GM12878 (cell line): ENCODE measurements around the gene SWSAP1. TPM values are rescaled to one million over a fixed set of nuclear protein-coding genes. Genes with fewer than 3 reads are reported as not detected.

Experiments used
- ASH2L ChIP-seq: fragments of 300-600, 200-600 bp; sonication (generic); IDR thresholded peaks from 2 replicates; pipeline ENCODE4 v1.6.1; 2017; ENCODE audit warnings: low read depth, mild to moderate bottlenecking, borderline replicate concordance
- ATF7 ChIP-seq: fragments of 450-650 bp; IDR thresholded peaks from 2 replicates; pipeline ENCODE4 v1.6.1; 2016; ENCODE audit warnings: low read depth, mild to moderate bottlenecking
- BACH1 ChIP-seq: fragments of 450-650 bp; IDR thresholded peaks from 2 replicates; pipeline ENCODE4 v1.6.1; 2017; ENCODE audit warnings: mild to moderate bottlenecking, borderline replicate concordance
- CEBPZ ChIP-seq: fragments of 150-350 bp; IDR thresholded peaks from 2 replicates; pipeline ENCODE4 v1.6.1; 2016; ENCODE audit warnings: low read depth, low read length
- CHD2 ChIP-seq: IDR thresholded peaks from 2 replicates; pipeline ENCODE4 v1.6.1; 2011; ENCODE audit warnings: low read depth, low read length, improper control_type of control experiment, borderline replicate concordance
- DPF2 ChIP-seq: fragments of 450-650 bp; IDR thresholded peaks from 2 replicates; pipeline ENCODE4 v1.6.1; 2017; ENCODE audit warnings: mild to moderate bottlenecking
- ELK1 ChIP-seq: IDR thresholded peaks from 2 replicates; pipeline ENCODE4 v1.6.1; 2012; ENCODE audit warnings: low read depth, low read length, improper control_type of control experiment
- FOS ChIP-seq: IDR thresholded peaks from 3 replicates; pipeline ENCODE4 v1.6.1; 2011; ENCODE audit warnings: borderline replicate concordance; ENCODE audit not compliant: insufficient read length; ENCODE audit errors: extremely low read depth
- FOXM1 ChIP-seq: IDR thresholded peaks from 2 replicates; pipeline ENCODE4 v1.6.1; 2012; ENCODE audit warnings: low read depth, mild to moderate bottlenecking, inconsistent platforms, low read length, moderate library complexity
- GATAD2B ChIP-seq: fragments of 450-650 bp; conservative IDR thresholded peaks from 2 replicates; pipeline ENCODE4 v1.6.1; 2017; ENCODE audit warnings: low read depth, mild to moderate bottlenecking, moderate library complexity
- HDGF ChIP-seq: fragments of 450-650 bp; IDR thresholded peaks from 2 replicates; pipeline ENCODE4 v1.6.1; 2016; ENCODE audit warnings: antibody characterized with exemption
- IKZF2 ChIP-seq, 2 experiments: fragments of 450-650 bp; IDR thresholded peaks; 2 replicates each; pipeline ENCODE4 v1.6.1; 2017; ENCODE audit warnings: mild to moderate bottlenecking in 2 of 2, moderate library complexity in 2 of 2
- MEF2A ChIP-seq: IDR thresholded peaks from 2 replicates; pipeline ENCODE4 v1.6.1; 2011; ENCODE audit warnings: low read depth, mild to moderate bottlenecking, low read length, moderate library complexity; ENCODE audit not compliant: insufficient read depth
- MXI1 ChIP-seq: fragments of 150-350 bp; IDR thresholded peaks from 2 replicates; pipeline ENCODE4 v1.6.1; 2011; ENCODE audit warnings: low read depth, mild to moderate bottlenecking, inconsistent platforms, low read length, improper control_type of control experiment
- PAX8 ChIP-seq: fragments of 450-650 bp; IDR thresholded peaks from 2 replicates; pipeline ENCODE4 v1.6.1; 2017; ENCODE audit warnings: mild to moderate bottlenecking, moderate library complexity
- POLR2AphosphoS5 ChIP-seq: IDR thresholded peaks from 2 replicates; pipeline ENCODE4 v1.6.1; 2011; ENCODE audit warnings: mild to moderate bottlenecking, low read length, inconsistent platforms
- RELA ChIP-seq: fragments of 450-650 bp; IDR thresholded peaks from 2 replicates; pipeline ENCODE4 v1.8.0; 2014; ENCODE audit warnings: borderline replicate concordance; ENCODE audit not compliant: partially characterized antibody
- SIN3A ChIP-seq: IDR thresholded peaks from 2 replicates; pipeline ENCODE4 v1.6.1; 2012; ENCODE audit warnings: low read depth, low read length, improper control_type of control experiment
- SIX5 ChIP-seq: IDR thresholded peaks from 2 replicates; pipeline ENCODE4 v1.6.1; 2011; ENCODE audit warnings: mild to moderate bottlenecking, low read depth, low read length, moderate library complexity; ENCODE audit not compliant: severe bottlenecking
- SMAD1 ChIP-seq: fragments of 450-650 bp; IDR thresholded peaks from 2 replicates; pipeline ENCODE4 v1.6.1; 2018; ENCODE audit warnings: mild to moderate bottlenecking, low read depth; ENCODE audit not compliant: partially characterized antibody
- SP1 ChIP-seq: IDR thresholded peaks from one replicate; pipeline ENCODE4 v1.6.1; 2011; ENCODE audit warnings: low read depth, low read length
- STAT1 ChIP-seq: fragments of 450-650 bp; conservative IDR thresholded peaks from 2 replicates; pipeline ENCODE4 v1.6.1; 2014; ENCODE audit warnings: antibody characterized with exemption, mild to moderate bottlenecking
- STAT3 ChIP-seq: IDR thresholded peaks from 2 replicates; pipeline ENCODE4 v1.6.1; 2011; ENCODE audit warnings: low read depth, low read length, improper control_type of control experiment
- TAF1 ChIP-seq: IDR thresholded peaks from 2 replicates; pipeline ENCODE4 v1.6.1; 2011; ENCODE audit warnings: mild to moderate bottlenecking, low read depth, low read length, borderline replicate concordance
- YY1 ChIP-seq: IDR thresholded peaks from 2 replicates; pipeline ENCODE4 v1.6.1; 2011; ENCODE audit warnings: low read depth, mild to moderate bottlenecking, low read length
- ZNF207 ChIP-seq: fragments of 450-650 bp; IDR thresholded peaks from 2 replicates; pipeline ENCODE4 v1.6.1; 2014; ENCODE audit warnings: antibody characterized with exemption, mild to moderate bottlenecking, borderline replicate concordance
- ZNF274 ChIP-seq: IDR thresholded peaks from one replicate; pipeline ENCODE4 v1.8.0; 2011; ENCODE audit not compliant: insufficient read length, insufficient read depth
- ZZZ3 ChIP-seq: IDR thresholded peaks from 2 replicates; pipeline ENCODE4 v1.6.1; 2011; ENCODE audit warnings: low read depth; ENCODE audit not compliant: control insufficient read depth, insufficient read length
- polyA plus RNA-seq, 11 experiments: library from polyadenylated mRNA; depleted of rRNA in 4 of 11; unstranded in 6 of 11; stranded (reverse) in 5 of 11; fragments of >200 nt; fragmentation: Nextera tagmentation in 4 of 11; fragmentation: Illumina TruSeq in 1 of 11; extraction: Ambion mirVana in 4 of 11; extraction: Trizol in 1 of 11; gene quantifications; 1 replicate in 1 of 11; 2 replicates in 10 of 11; pipeline versions ENCODE4 v1.2.1 to v1.2.3, GENCODE V29; 2011 to 2016; ENCODE audit warnings: inconsistent platforms in 2 of 11, missing spikeins in 2 of 11, low read depth in 1 of 11
- total RNA-seq, 4 experiments: library from RNA; depleted of rRNA in 3 of 4; stranded (reverse); fragments of >200 nt in 3 of 4; fragmentation: Illumina TruSeq in 1 of 4; extraction: Trizol in 1 of 4; gene quantifications; 2 replicates each; pipeline versions ENCODE4 v1.2.1 to v1.2.3, GENCODE V29; 2013 to 2021
- TF ChIP-seq, protein P1 (sequence below): IDR thresholded peaks from 2 replicates; pipeline ENCODE4 v1.6.1; 2012; ENCODE audit warnings: low read depth, low read length, improper control_type of control experiment

The SWSAP1 gene
- total and polyA plus RNA-seq, 10 of the 15 experiments (the other 5 are each of a cell fraction or from before 2014, with no cell fraction given) = 0.18 to 6.5 (median 2.4) TPM

- TF ChIP-seq ELK1 (peak; percentile 34; the same call in 1 of the 2 replicates), YY1 (peak; percentile 87), ATF7 (peak; percentile 38; the same call in 1 of the 2 replicates), MXI1 (peak; percentile 79), SMAD1 (peak; percentile 15), DPF2 (peak; percentile 86), SIN3A (peak; percentile 84), MEF2A (0 out of 2 replicates have a peak, but pooled peaks have one; percentile 18), TAF1 (0 out of 2 replicates have a peak, but pooled peaks have one; percentile 10), PAX8 (no peak), SP1 (peak; percentile 93), SIX5 (no peak), ZNF207 (peak; percentile 86; the same call in 1 of the 2 replicates), FOS (peak; percentile 64), ASH2L (0 out of 2 replicates have a peak, but pooled peaks have one; percentile 72), STAT3 (no peak), POLR2AphosphoS5 (peak; percentile 87), FOXM1 (no peak), STAT1 (peak; percentile 95), GATAD2B (0 out of 2 replicates have a peak, but pooled peaks have one; percentile 57), ZNF274 (no peak), ZZZ3 (no peak), BACH1 (peak; percentile 44; the same call in 1 of the 2 replicates), CEBPZ (peak; percentile 84), CHD2 (peak; percentile 87), IKZF2 (IDR thresholded peaks at IDR 0.05) (no peak), RELA (peak; percentile 67), HDGF (peak; percentile 99; the same call in 1 of the 2 replicates)
- TF ChIP-seq, protein P1, sequence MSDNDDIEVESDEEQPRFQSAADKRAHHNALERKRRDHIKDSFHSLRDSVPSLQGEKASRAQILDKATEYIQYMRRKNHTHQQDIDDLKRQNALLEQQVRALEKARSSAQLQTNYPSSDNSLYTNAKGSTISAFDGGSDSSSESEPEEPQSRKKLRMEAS = peak; percentile 72; the same call in 1 of the 2 replicates
These were observed at the start of gene SWSAP1 (continued) for GRCh38 chr19:11374433-11375142.
